Measurements from ENCODE around the gene DHX58. TPM values are rescaled to one million over a fixed set of nuclear protein-coding genes. Genes with fewer than 3 reads are reported as not detected.

Gene DHX58
- total RNA-seq, 2 experiments from 2014 or later, result 10.3 to 19.4 TPM

- H3K9me2 ChIP-seq (ENCODE audit: insufficient read depth, low read length), result no peaks in the 10 kb centered on the region
- TF ChIP-seq CTCF (conservative IDR thresholded peaks at IDR 0.05; ENCODE audit: low read length), result no peak
- no peak for TF ChIP-seq EZH2phosphoT487 (IDR thresholded peaks at IDR 0.05; ENCODE audit: borderline replicate concordance, low read depth, low read length)
- H4K20me1 ChIP-seq (ENCODE audit: insufficient read depth, low read length), result 0 out of 2 replicates have a peak, but pooled peaks cover 4% of the 10 kb centered on the region
- no TSS peak for BruUV-seq (replicated peaks)
- peaks cover 19% of the 10 kb centered on the region for H3K4me1 ChIP-seq (ENCODE audit: insufficient read depth, low read length, poor library complexity, severe bottlenecking)
- no peaks in the 10 kb centered on the region for H3K9me3 ChIP-seq (ENCODE audit: low read length)
- intact Hi-C loops (cut with micrococcal nuclease; ENCODE audit: unreplicated experiment), result no loop called here
- CTCF ChIA-PET (ENCODE audit: unreplicated experiment), result no interaction called here
- peak overlapping the region; percentile 18 for H3K27ac ChIP-seq (ENCODE audit: low read depth, low read length, poor library complexity, severe bottlenecking)
- H3K79me2 ChIP-seq (ENCODE audit: insufficient read depth, low read depth, low read length), result peaks cover 18% of the 10 kb centered on the region
- H3K4me3 ChIP-seq (ENCODE audit: low read depth, low read length, poor library complexity, severe bottlenecking), result no peak overlapping the region
- DNase-seq (ENCODE audit: low spot score), result no peak
- no peak overlapping the region for H2AFZ ChIP-seq (ENCODE audit: low read length)
- POLR2A ChIA-PET, result interaction anchor here (0.7 kb wide), 1 partner anchor 59 kb away, joined by 3 read pairs; no protein-coding TSS in a partner anchor
- no peak overlapping the region for H3K4me2 ChIP-seq (ENCODE audit: low read length)
- H3K36me3 ChIP-seq (ENCODE audit: insufficient read depth, low read length), result peaks cover 78% of the 10 kb centered on the region
These were observed 14.9 kb upstream of the DHX58 start for GRCh38 chr17:42127414-42127813.

- Histone ChIP-seq H4K20me1 (ENCODE audit: insufficient read depth, low read length) (no peaks in the 10 kb centered on the region), H3K36me3 (ENCODE audit: insufficient read depth, low read length) (peaks cover 78% of the 10 kb centered on the region), H3K9me3 (ENCODE audit: low read length) (no peaks in the 10 kb centered on the region), H3K27ac (ENCODE audit: low read depth, low read length, poor library complexity, severe bottlenecking) (peak overlapping the region; percentile 18), H2AFZ (ENCODE audit: low read length) (no peak overlapping the region), H3K4me1 (ENCODE audit: insufficient read depth, low read length, poor library complexity, severe bottlenecking) (peaks cover 13% of the 10 kb centered on the region), H3K4me3 (ENCODE audit: low read depth, low read length, poor library complexity, severe bottlenecking) (no peak overlapping the region), H3K9me2 (ENCODE audit: insufficient read depth, low read length) (no peaks in the 10 kb centered on the region), H3K4me2 (ENCODE audit: low read length) (no peak overlapping the region), H3K79me2 (ENCODE audit: insufficient read depth, low read depth, low read length) (peaks cover 13% of the 10 kb centered on the region)
- DNase-seq (ENCODE audit: low spot score), result no peak
- intact Hi-C loops (cut with micrococcal nuclease; ENCODE audit: unreplicated experiment), result no loop called here
- BruUV-seq (replicated peaks), result no TSS peak
- POLR2A ChIA-PET, result interaction anchor here (0.7 kb wide), 1 partner anchor 23 kb away, joined by 3 read pairs; no protein-coding TSS in a partner anchor
- TF ChIP-seq CTCF (conservative IDR thresholded peaks at IDR 0.05; ENCODE audit: low read length) (no peak), EZH2phosphoT487 (IDR thresholded peaks at IDR 0.05; ENCODE audit: borderline replicate concordance, low read depth, low read length) (no peak)
- CTCF ChIA-PET (ENCODE audit: unreplicated experiment), result no interaction called here
These were observed 14.3 kb upstream of the DHX58 start for GRCh38 chr17:42126836-42127235.

GRCh38 chr17:42125565-42125964 is 13.1 kb upstream of the DHX58 start:
- no peaks in the 10 kb centered on the region for H3K9me2 ChIP-seq (ENCODE audit: insufficient read depth, low read length)
- no peak for DNase-seq (ENCODE audit: low spot score)
- H3K4me2 ChIP-seq (ENCODE audit: low read length), result no peak overlapping the region
- intact Hi-C loops (cut with micrococcal nuclease; ENCODE audit: unreplicated experiment), result no loop called here
- ChIA-PET CTCF (ENCODE audit: unreplicated experiment) (no interaction called here), POLR2A (no interaction called here)
- BruUV-seq (replicated peaks), result no TSS peak
- no peaks in the 10 kb centered on the region for H3K9me3 ChIP-seq (ENCODE audit: low read length)
- H2AFZ ChIP-seq (ENCODE audit: low read length), result no peak overlapping the region
- TF ChIP-seq CTCF (conservative IDR thresholded peaks at IDR 0.05; ENCODE audit: low read length) (no peak), EZH2phosphoT487 (IDR thresholded peaks at IDR 0.05; ENCODE audit: borderline replicate concordance, low read depth, low read length) (no peak)
- H3K4me1 ChIP-seq (ENCODE audit: insufficient read depth, low read length, poor library complexity, severe bottlenecking), result peaks cover 6% of the 10 kb centered on the region
- no peak overlapping the region for H3K4me3 ChIP-seq (ENCODE audit: low read depth, low read length, poor library complexity, severe bottlenecking)
- H3K36me3 ChIP-seq (ENCODE audit: insufficient read depth, low read length), result peaks cover 68% of the 10 kb centered on the region
- no peaks in the 10 kb centered on the region for H4K20me1 ChIP-seq (ENCODE audit: insufficient read depth, low read length)
- H3K79me2 ChIP-seq (ENCODE audit: insufficient read depth, low read depth, low read length), result peaks cover under 1% of the 10 kb centered on the region; the same call in 1 of the 2 replicates
- no peak overlapping the region for H3K27ac ChIP-seq (ENCODE audit: low read depth, low read length, poor library complexity, severe bottlenecking)
